ENCODE data around the gene TEKT5.

DNA sequence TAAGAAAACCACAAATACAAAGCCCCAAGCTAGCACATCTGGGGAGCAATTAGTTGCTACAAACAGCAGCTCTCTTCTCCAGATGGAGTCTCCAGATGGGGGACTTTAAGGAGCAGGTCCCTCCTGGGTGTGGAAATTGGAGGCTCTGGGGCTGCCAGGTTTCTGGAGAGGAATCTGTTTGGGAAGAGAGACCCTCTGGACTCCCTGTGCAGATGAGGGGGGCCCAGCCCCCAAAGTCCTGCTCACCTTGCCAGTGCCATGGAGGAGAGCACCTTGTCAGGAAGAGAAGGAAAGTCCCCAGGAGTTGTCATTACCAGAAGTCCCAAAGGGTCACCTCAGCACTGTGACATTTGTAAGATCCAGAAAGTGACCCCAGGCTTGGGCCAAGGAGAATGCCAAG, 14.8 kb downstream of the TEKT5 start:
- TF ChIP-seq CTCF (IDR thresholded peaks at IDR 0.05; ENCODE audit: low read depth, low read length, missing input control) (no peak), RAD21 (IDR thresholded peaks at IDR 0.05) (no peak), FOXA1 (IDR thresholded peaks at IDR 0.05) (no peak), HNF4G (IDR thresholded peaks at IDR 0.05) (no peak), TAF1 (conservative IDR thresholded peaks at IDR 0.05) (no peak), ZBTB33 (IDR thresholded peaks at IDR 0.05) (no peak), HNF4A (conservative IDR thresholded peaks at IDR 0.05) (no peak)
- TF ChIP-seq, protein P1, sequence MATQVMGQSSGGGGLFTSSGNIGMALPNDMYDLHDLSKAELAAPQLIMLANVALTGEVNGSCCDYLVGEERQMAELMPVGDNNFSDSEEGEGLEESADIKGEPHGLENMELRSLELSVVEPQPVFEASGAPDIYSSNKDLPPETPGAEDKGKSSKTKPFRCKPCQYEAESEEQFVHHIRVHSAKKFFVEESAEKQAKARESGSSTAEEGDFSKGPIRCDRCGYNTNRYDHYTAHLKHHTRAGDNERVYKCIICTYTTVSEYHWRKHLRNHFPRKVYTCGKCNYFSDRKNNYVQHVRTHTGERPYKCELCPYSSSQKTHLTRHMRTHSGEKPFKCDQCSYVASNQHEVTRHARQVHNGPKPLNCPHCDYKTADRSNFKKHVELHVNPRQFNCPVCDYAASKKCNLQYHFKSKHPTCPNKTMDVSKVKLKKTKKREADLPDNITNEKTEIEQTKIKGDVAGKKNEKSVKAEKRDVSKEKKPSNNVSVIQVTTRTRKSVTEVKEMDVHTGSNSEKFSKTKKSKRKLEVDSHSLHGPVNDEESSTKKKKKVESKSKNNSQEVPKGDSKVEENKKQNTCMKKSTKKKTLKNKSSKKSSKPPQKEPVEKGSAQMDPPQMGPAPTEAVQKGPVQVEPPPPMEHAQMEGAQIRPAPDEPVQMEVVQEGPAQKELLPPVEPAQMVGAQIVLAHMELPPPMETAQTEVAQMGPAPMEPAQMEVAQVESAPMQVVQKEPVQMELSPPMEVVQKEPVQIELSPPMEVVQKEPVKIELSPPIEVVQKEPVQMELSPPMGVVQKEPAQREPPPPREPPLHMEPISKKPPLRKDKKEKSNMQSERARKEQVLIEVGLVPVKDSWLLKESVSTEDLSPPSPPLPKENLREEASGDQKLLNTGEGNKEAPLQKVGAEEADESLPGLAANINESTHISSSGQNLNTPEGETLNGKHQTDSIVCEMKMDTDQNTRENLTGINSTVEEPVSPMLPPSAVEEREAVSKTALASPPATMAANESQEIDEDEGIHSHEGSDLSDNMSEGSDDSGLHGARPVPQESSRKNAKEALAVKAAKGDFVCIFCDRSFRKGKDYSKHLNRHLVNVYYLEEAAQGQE (IDR thresholded peaks at IDR 0.05): no peak

Measured in liver (tissue), 3 donors.